ENCODE measurements around the gene TRPT1.

DNA sequence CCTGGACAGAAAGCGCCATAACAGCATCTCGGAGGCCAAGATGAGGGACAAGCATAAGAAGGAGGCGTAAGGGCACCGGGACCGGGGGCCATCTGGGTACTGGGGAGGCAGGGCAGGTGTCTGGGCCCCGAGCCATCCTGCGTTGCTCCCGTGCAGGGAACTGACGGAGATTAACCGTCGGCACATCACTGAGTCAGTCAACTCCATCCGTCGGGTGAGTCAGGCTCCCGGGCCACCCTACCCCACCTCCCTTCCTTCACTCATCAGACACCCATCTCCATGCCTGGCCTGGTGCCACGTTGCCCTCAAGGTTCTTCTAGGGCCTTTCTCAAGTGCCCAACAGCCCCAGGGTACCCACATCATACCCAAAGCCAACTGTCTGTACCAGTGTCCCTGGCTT is 40.4 kb upstream of the TRPT1 start:
- TF ChIP-seq, protein P1, sequence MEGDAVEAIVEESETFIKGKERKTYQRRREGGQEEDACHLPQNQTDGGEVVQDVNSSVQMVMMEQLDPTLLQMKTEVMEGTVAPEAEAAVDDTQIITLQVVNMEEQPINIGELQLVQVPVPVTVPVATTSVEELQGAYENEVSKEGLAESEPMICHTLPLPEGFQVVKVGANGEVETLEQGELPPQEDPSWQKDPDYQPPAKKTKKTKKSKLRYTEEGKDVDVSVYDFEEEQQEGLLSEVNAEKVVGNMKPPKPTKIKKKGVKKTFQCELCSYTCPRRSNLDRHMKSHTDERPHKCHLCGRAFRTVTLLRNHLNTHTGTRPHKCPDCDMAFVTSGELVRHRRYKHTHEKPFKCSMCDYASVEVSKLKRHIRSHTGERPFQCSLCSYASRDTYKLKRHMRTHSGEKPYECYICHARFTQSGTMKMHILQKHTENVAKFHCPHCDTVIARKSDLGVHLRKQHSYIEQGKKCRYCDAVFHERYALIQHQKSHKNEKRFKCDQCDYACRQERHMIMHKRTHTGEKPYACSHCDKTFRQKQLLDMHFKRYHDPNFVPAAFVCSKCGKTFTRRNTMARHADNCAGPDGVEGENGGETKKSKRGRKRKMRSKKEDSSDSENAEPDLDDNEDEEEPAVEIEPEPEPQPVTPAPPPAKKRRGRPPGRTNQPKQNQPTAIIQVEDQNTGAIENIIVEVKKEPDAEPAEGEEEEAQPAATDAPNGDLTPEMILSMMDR (conservative IDR thresholded peaks at IDR 0.05; ENCODE audit: low read length) = no peak
- TF ChIP-seq EZH2phosphoT487 (IDR thresholded peaks at IDR 0.05; ENCODE audit: borderline replicate concordance, low read depth, low read length) = no peak
